Hematopoietic multipotent progenitor cell treated with erythropoietin and hydrocortisone succinate and interleukin-3 and kit ligand, for 4 days (in vitro differentiated cells): ENCODE results near the gene RAB41.
A peak's percentile ranks its signal among the peaks of the same experiment; 100 is the strongest.
"Not testable (repeated sequence)": the region's sequence is repeated elsewhere in the genome, so short reads cannot be mapped to it uniquely, and the experiment has no call there.

Experiments
- DNase-seq: peaks from one replicate; pipeline ENCODE4 v3.0.0-alpha.2; 2015

RAB41 gene

GRCh38 chrX:70281951-70282350 lies at the start of gene RAB41:
RAB41 (plus strand) TSS chrX:70282172; CDS start chrX:70282218, 46 bp downstream.
- DNase-seq: no peak

GRCh38 chrX:70234355-70234754 lies 47.6 kb upstream of the RAB41 start, which contains the start of gene AWAT1:
AWAT1 (plus strand) TSS chrX:70234655; CDS start chrX:70234696, 41 bp downstream.
- no peak for DNase-seq

GRCh38 chrX:70240751-70241150 lies 41.2 kb upstream of the RAB41 start:
- peak; percentile 41 for DNase-seq

GRCh38 chrX:70241501-70241900 lies 40.5 kb upstream of the RAB41 start:
- DNase-seq: no peak

- DNase-seq: not testable (repeated sequence)
Measured at GRCh38 chrX:70243601-70244000, 38.4 kb upstream of the RAB41 start.

GRCh38 chrX:70244881-70245280 lies 37.1 kb upstream of the RAB41 start:
- DNase-seq: no peak

- DNase-seq: no peak
Measured at GRCh38 chrX:70247252-70247651, 34.7 kb upstream of the RAB41 start.

GRCh38 chrX:70252491-70252890 lies 29.5 kb upstream of the RAB41 start:
- DNase-seq: peak; percentile 67

- DNase-seq: no peak
Measured at GRCh38 chrX:70253377-70254062, 28.5 kb upstream of the RAB41 start.

- DNase-seq: no peak
Measured at GRCh38 chrX:70254063-70254400, 27.9 kb upstream of the RAB41 start.

- DNase-seq: no peak
Measured at GRCh38 chrX:70254909-70255308, 27.1 kb upstream of the RAB41 start.

- no peak for DNase-seq
Measured at GRCh38 chrX:70255452-70255851, 26.5 kb upstream of the RAB41 start.

GRCh38 chrX:70257423-70258288 lies 24.3 kb upstream of the RAB41 start:
- DNase-seq: peak; percentile 3

GRCh38 chrX:70260104-70260503 lies 21.9 kb upstream of the RAB41 start, which contains the start of gene P2RY4:
P2RY4 (minus strand) TSS chrX:70260204; CDS start chrX:70259624, 580 bp downstream.
- DNase-seq: no peak

- DNase-seq: peak; percentile 54
Measured at GRCh38 chrX:70262952-70263567, 18.9 kb upstream of the RAB41 start.

GRCh38 chrX:70264784-70265183 lies 17.2 kb upstream of the RAB41 start:
- peak; percentile 3 for DNase-seq

- DNase-seq: no peak
Measured at GRCh38 chrX:70268034-70268433, 13.9 kb upstream of the RAB41 start, which contains the start of gene ARR3. ARR3 (plus strand) TSS chrX:70268334; CDS start chrX:70269386, 1,052 bp downstream.

GRCh38 chrX:70274029-70274428 lies 7.9 kb upstream of the RAB41 start:
- DNase-seq: not testable (repeated sequence)

GRCh38 chrX:70279081-70279480 lies 2.9 kb upstream of the RAB41 start:
- DNase-seq: no peak

GRCh38 chrX:70280573-70280972 lies 1.4 kb upstream of the RAB41 start:
- no peak for DNase-seq

- no peak for DNase-seq
Measured at GRCh38 chrX:70289168-70289792, 7.3 kb downstream of the RAB41 start.

- DNase-seq: peak; percentile 93
Measured at GRCh38 chrX:70289793-70290770, 8.1 kb downstream of the RAB41 start, which contains the start of the genes KIF4A and PDZD11. KIF4A (plus strand) TSS chrX:70290104; CDS start chrX:70290459, 355 bp downstream. PDZD11 (minus strand) TSS chrX:70289927; CDS start chrX:70289341, 586 bp downstream.
